ENCODE measurements around the gene TRPM3. TPM values are rescaled to one million over a fixed set of nuclear protein-coding genes. Genes with fewer than 3 reads are reported as not detected.

The TRPM3 gene
- total and polyA plus RNA-seq, 2 of the 8 experiments (the other 6 are each of a cell fraction or from before 2014, with no cell fraction given): 2.4 to 10.9 TPM

DNA sequence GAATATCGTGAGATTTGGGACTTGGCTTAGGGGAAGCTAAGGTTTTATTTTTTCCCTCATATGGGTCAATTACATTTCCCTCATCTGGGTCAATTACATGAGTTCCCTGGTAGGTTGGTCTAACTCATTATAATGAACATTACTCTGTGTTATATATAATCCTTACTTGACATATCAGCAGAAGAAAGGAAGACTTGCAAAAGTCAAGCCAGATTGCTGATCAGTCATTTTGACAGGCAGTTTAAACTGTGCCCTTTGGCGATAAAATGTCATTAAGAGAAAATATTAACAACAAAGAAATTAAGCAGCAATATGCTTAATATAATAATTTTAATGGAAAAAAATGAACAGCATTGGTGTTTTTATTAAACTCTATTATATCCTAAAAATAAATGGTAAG, 23.1 kb upstream of the TRPM3 start:
- Histone ChIP-seq H3K4me3 (ENCODE audit: extremely low read depth in 1 of 4, insufficient read depth in 2 of 4, low read depth in 3 of 4, low read length in 4 of 4) (no peak overlapping the region), H3K4ac (replicated peaks; ENCODE audit: insufficient read length, low read depth, low read length) (no peak overlapping the region), H2AK5ac (ENCODE audit: low read depth, low read length) (no peak overlapping the region), H3K79me1 (ENCODE audit: low read depth, low read length) (no peaks in the 10 kb centered on the region), H2BK20ac (ENCODE audit: low read length) (no peak overlapping the region), H3K56ac (replicated peaks; ENCODE audit: insufficient read length, low read depth, low read length) (no peak overlapping the region), H3K23ac (ENCODE audit: insufficient read length) (no peak overlapping the region), H3K18ac (ENCODE audit: extremely low read depth, low read length) (no peak overlapping the region), H2BK12ac (ENCODE audit: low read depth, low read length) (no peak overlapping the region), H2BK5ac (ENCODE audit: low read depth, low read length) (no peak overlapping the region), H3K9me3 (ENCODE audit: insufficient read depth in 2 of 2, low read depth in 1 of 2, low read length in 1 of 2) (peaks cover 0 to 4% of the 10 kb centered on the region in 2 experiments; a peak in 1 of 4 replicates), H2BK15ac (ENCODE audit: low read length) (no peak overlapping the region), H4K20me1 (replicated peaks in 1 of 2; ENCODE audit: control insufficient read depth in 1 of 2, insufficient read depth in 2 of 2, low read length in 2 of 2) (no peaks in the 10 kb centered on the region), H3K79me2 (ENCODE audit: control insufficient read depth in 1 of 2, insufficient read depth in 2 of 2, low read length in 2 of 2) (no peaks in the 10 kb centered on the region), H2BK120ac (replicated peaks; ENCODE audit: low read depth, low read length) (no peak overlapping the region), H4K91ac (replicated peaks; ENCODE audit: insufficient read length, low read length) (no peak overlapping the region), H3K14ac (ENCODE audit: insufficient read length) (no peak overlapping the region), H3K27me3 (replicated peaks in 1 of 4; ENCODE audit: control insufficient read depth in 3 of 4, extremely low read depth in 1 of 4, insufficient read depth in 3 of 4, low read length in 3 of 4) (no peaks in the 10 kb centered on the region), H3K23me2 (ENCODE audit: low read depth, low read length) (no peaks in the 10 kb centered on the region), H3K36me3 (ENCODE audit: control insufficient read depth in 2 of 4, insufficient read depth in 4 of 4, low read length in 3 of 4) (peaks cover 0 to 2% (median 0%) of the 10 kb centered on the region in 4 experiments; a peak in 1 of 8 replicates), H4K5ac (ENCODE audit: insufficient read length, low read depth, low read length) (no peak overlapping the region), H3K9ac (replicated peaks in 1 of 4; ENCODE audit: extremely low read depth in 1 of 4, low read depth in 3 of 4, low read length in 3 of 4) (no peak overlapping the region), H3K27ac (ENCODE audit: low read depth, low read length) (no peak overlapping the region), H3K4me1 (replicated peaks in 1 of 4; ENCODE audit: control insufficient read depth in 3 of 4, insufficient read depth in 4 of 4, low read length in 3 of 4) (no peaks in the 10 kb centered on the region), H2AFZ (ENCODE audit: low read length) (no peak overlapping the region), H4K8ac (ENCODE audit: extremely low read depth, insufficient read depth, low read length) (no peak overlapping the region), H3K4me2 (ENCODE audit: insufficient read depth in 1 of 2, low read depth in 2 of 2, low read length in 2 of 2) (no peak overlapping the region)
- no peak for FAIRE-seq
- ChIA-PET CTCF (ENCODE audit: partially characterized antibody) (no interaction called here), POLR2A (ENCODE audit: partially characterized antibody) (interaction anchor here (0.5 to 1.4 kb wide), 2 partner anchors 27 to 1246 kb away, joined by 4 read pairs; no protein-coding TSS in a partner anchor)
- 93% methylated on average over 2 of the region's 2 CpGs; no CpG with 5 or more reads in 1 of the 2 experiments for WGBS, 2 experiments (ENCODE audit: extremely low coverage in 1 of 2, insufficient coverage in 1 of 2, insufficient read length in 1 of 2, insufficient replicate concordance in 2 of 2, low coverage in 1 of 2, low lambda C conversion rate in 2 of 2, missing lambda C conversion rate in 1 of 2)
- TF ChIP-seq BCL11A (IDR thresholded peaks at IDR 0.05; ENCODE audit: low read depth in 2 of 2, low read length in 2 of 2) (no peak), SIN3A (conservative IDR thresholded peaks at IDR 0.05 in 1 of 2, IDR thresholded peaks at IDR 0.05 in 1 of 2; ENCODE audit: low read depth in 1 of 2, low read length in 2 of 2) (no peak), CTBP2 (IDR thresholded peaks at IDR 0.05; ENCODE audit: borderline replicate concordance, insufficient read depth, insufficient read length, low read length) (no peak), TBP (IDR thresholded peaks at IDR 0.05; ENCODE audit: low read depth, low read length) (no peak), SAP30 (IDR thresholded peaks at IDR 0.05; ENCODE audit: insufficient read depth, insufficient replicate concordance, low read length) (no peak), GABPA (IDR thresholded peaks at IDR 0.05; ENCODE audit: borderline replicate concordance, insufficient read depth, low read length) (no peak), HDAC2 (IDR thresholded peaks at IDR 0.05; ENCODE audit: borderline replicate concordance in 1 of 2, low read depth in 2 of 2, low read length in 2 of 2) (no peak), RXRA (IDR thresholded peaks at IDR 0.05; ENCODE audit: insufficient read depth, low read depth, low read length) (no peak)
- TF ChIP-seq, protein P1, sequence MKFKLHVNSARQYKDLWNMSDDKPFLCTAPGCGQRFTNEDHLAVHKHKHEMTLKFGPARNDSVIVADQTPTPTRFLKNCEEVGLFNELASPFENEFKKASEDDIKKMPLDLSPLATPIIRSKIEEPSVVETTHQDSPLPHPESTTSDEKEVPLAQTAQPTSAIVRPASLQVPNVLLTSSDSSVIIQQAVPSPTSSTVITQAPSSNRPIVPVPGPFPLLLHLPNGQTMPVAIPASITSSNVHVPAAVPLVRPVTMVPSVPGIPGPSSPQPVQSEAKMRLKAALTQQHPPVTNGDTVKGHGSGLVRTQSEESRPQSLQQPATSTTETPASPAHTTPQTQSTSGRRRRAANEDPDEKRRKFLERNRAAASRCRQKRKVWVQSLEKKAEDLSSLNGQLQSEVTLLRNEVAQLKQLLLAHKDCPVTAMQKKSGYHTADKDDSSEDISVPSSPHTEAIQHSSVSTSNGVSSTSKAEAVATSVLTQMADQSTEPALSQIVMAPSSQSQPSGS (IDR thresholded peaks at IDR 0.05; ENCODE audit: low read length): no peak
- DNase-seq (ENCODE audit: low read depth in 1 of 2, low spot score in 2 of 2): no peak

Measured in H1 (cell line).